HepG2 (cell line): Measurements from ENCODE around the gene CLHC1. TPM values are rescaled to one million over a fixed set of nuclear protein-coding genes. Genes with fewer than 3 reads are reported as not detected.

Experiments used
- ATAC-seq: fragments of 200-7000 bp; cut with Tn5 transposase; 3 replicates; pipeline ENCODE4 v1.9.1; 2020; ENCODE audit warnings: mild to moderate bottlenecking, moderate library complexity
- BruUV-seq: library from RNA; stranded (reverse); fragments of 400-500 nt; replicated peaks from 2 replicates; lab custom pipeline; 2021; lab: Mats Ljungman, UMichigan
- CTCF ChIA-PET: fragments of 300-600 bp; formaldehyde crosslinking; extraction: SDS; loops from one replicate; lab custom pipeline; 2021; ENCODE audit warnings: low total read pairs, inconsistent platforms, low intra/inter-chr PET ratio; lab: Yijun Ruan, JAX
- POLR2A ChIA-PET: fragments of 350-600 bp; sonication (Branson Sonifier 250); formaldehyde crosslinking; loops from one replicate; lab custom pipeline; 2020; ENCODE audit warnings: antibody characterized with exemption, inconsistent platforms; lab: Yijun Ruan, JAX
- DNase-seq: peaks from one replicate; pipeline ENCODE4 v3.0.0-alpha.2; 2015; ENCODE audit warnings: low spot score
- FAIRE-seq: peaks from 3 replicates; lab custom pipeline; 2011; peaks lifted over from hg19 to GRCh38; lab: Jason Lieb, UNC
- H2AFZ ChIP-seq: one replicate; pipeline ENCODE4 v1.6.1; 2011; ENCODE audit warnings: low read length, inconsistent platforms
- H3K27ac ChIP-seq: fragments of 300-600 bp; 3 replicates; pipeline ENCODE4 v1.8.0; 2011; ENCODE audit warnings: mixed run types, mild to moderate bottlenecking, mixed read lengths, low read length, inconsistent platforms; ENCODE audit not compliant: insufficient read depth; ENCODE audit errors: extremely low read length
- H3K27me3 ChIP-seq, 2 experiments: fragments of 200-600 bp in 1 of 2; 2 replicates in 1 of 2; 3 replicates in 1 of 2; pipeline versions ENCODE4 v1.6.0 to v1.8.0; 2011; ENCODE audit warnings: low read length in 2 of 2, mild to moderate bottlenecking in 2 of 2, moderate library complexity in 2 of 2, inconsistent platforms in 1 of 2; ENCODE audit not compliant: insufficient read depth in 2 of 2, control insufficient read depth in 1 of 2
- H3K36me3 ChIP-seq, 2 experiments: fragments of 200-600 bp in 1 of 2; replicated peaks in 1 of 2; 2 replicates in 1 of 2; 3 replicates in 1 of 2; pipeline versions ENCODE4 v1.5.1 to v1.8.0; 2011; ENCODE audit warnings: low read length in 2 of 2, inconsistent platforms in 1 of 2; ENCODE audit not compliant: insufficient read depth in 2 of 2, control insufficient read depth in 1 of 2
- H3K4me1 ChIP-seq: 2 replicates; pipeline ENCODE4 v1.5.1; 2012; ENCODE audit warnings: low read length, inconsistent platforms; ENCODE audit not compliant: insufficient read depth
- H3K4me2 ChIP-seq: 2 replicates; pipeline ENCODE4 v1.6.0; 2011; ENCODE audit warnings: low read depth, low read length, inconsistent platforms
- H3K4me3 ChIP-seq, 3 experiments: fragments of 200-600 bp in 1 of 3; sonication (generic), shearing (Covaris generic) in 1 of 3; replicated peaks in 1 of 3; 2 replicates each; pipeline ENCODE4 v1.5.1; 2011 to 2016; ENCODE audit warnings: low read length in 3 of 3, inconsistent platforms in 2 of 3, low read depth in 2 of 3, mild to moderate bottlenecking in 2 of 3, control low read depth in 1 of 3, mixed read lengths in 1 of 3; ENCODE audit not compliant: insufficient read depth in 1 of 3
- H3K79me2 ChIP-seq: one replicate; pipeline ENCODE4 v1.6.1; 2011; ENCODE audit warnings: low read length, inconsistent platforms; ENCODE audit not compliant: insufficient read depth
- H3K9ac ChIP-seq: 2 replicates; pipeline ENCODE4 v1.6.0; 2011; ENCODE audit warnings: mild to moderate bottlenecking, low read depth, low read length, inconsistent platforms; ENCODE audit not compliant: insufficient read depth
- H3K9me3 ChIP-seq: 2 replicates; pipeline ENCODE4 v1.5.1; 2012; ENCODE audit warnings: mild to moderate bottlenecking, low read length
- H4K20me1 ChIP-seq: 2 replicates; pipeline ENCODE4 v1.6.0; 2011; ENCODE audit warnings: inconsistent platforms, mild to moderate bottlenecking, low read length, moderate library complexity; ENCODE audit not compliant: insufficient read depth
- JARID2 ChIP-seq: sonication (generic); formaldehyde crosslinking; IDR thresholded peaks from 2 replicates; pipeline ENCODE4 v1.8.1; 2023; ENCODE audit warnings: missing genetic modification reagents, inconsistent platforms; ENCODE audit not compliant: insufficient replicate concordance
- NFRKB ChIP-seq: fragments of 450-650 bp; IDR thresholded peaks from 2 replicates; pipeline ENCODE4 v1.6.1; 2017
- PAX8 ChIP-seq: sonication (generic); formaldehyde crosslinking; IDR thresholded peaks from 2 replicates; pipeline ENCODE4 v1.8.0; 2022; ENCODE audit warnings: mild to moderate bottlenecking, missing genetic modification reagents, borderline replicate concordance
- PHF21A ChIP-seq: sonication (generic); formaldehyde crosslinking; IDR thresholded peaks from 2 replicates; pipeline ENCODE4 v1.5.0; 2020; ENCODE audit warnings: mild to moderate bottlenecking, missing genetic modification reagents
- RBAK ChIP-seq: sonication (generic); formaldehyde crosslinking; IDR thresholded peaks from 2 replicates; pipeline ENCODE4 v1.5.1; 2020; ENCODE audit warnings: mild to moderate bottlenecking, missing genetic modification reagents
- SAFB2 ChIP-seq: sonication (generic); formaldehyde crosslinking; IDR thresholded peaks from 2 replicates; pipeline ENCODE4 v1.5.1; 2020; ENCODE audit warnings: missing genetic modification reagents, low read depth, mild to moderate bottlenecking, borderline replicate concordance
- SP140L ChIP-seq: sonication (generic); formaldehyde crosslinking; IDR thresholded peaks from 2 replicates; pipeline ENCODE4 v1.4.0; 2020; ENCODE audit warnings: missing genetic modification reagents, borderline replicate concordance
- ZNF335 ChIP-seq: sonication (generic); formaldehyde crosslinking; IDR thresholded peaks from 2 replicates; pipeline ENCODE4 v1.4.0; 2020; ENCODE audit warnings: missing genetic modification reagents
- ZNF510 ChIP-seq: sonication (generic); formaldehyde crosslinking; IDR thresholded peaks from 2 replicates; pipeline ENCODE4 v1.4.0; 2020; ENCODE audit warnings: low read depth, mild to moderate bottlenecking, missing genetic modification reagents
- ZNF552 ChIP-seq: sonication (generic); formaldehyde crosslinking; IDR thresholded peaks from 2 replicates; pipeline ENCODE4 v1.9.0; 2022; ENCODE audit warnings: missing genetic modification reagents, mild to moderate bottlenecking, borderline replicate concordance
- ZNF678 ChIP-seq: sonication (generic); formaldehyde crosslinking; IDR thresholded peaks from 2 replicates; pipeline ENCODE4 v1.4.0; 2020; ENCODE audit warnings: mild to moderate bottlenecking, missing genetic modification reagents
- ZNF780A ChIP-seq: sonication (generic); formaldehyde crosslinking; IDR thresholded peaks from 2 replicates; pipeline ENCODE4 v1.8.0; 2022; ENCODE audit warnings: mild to moderate bottlenecking, missing genetic modification reagents, moderate library complexity
- WGBS: methylation state at CpG from one replicate; pipeline ENCODE4 v1.1.6; 2017; ENCODE audit warnings: low lambda C conversion rate; 5-methylcytosine and 5-hydroxymethylcytosine counted together
- in situ Hi-C: cut with HindIII; loops from 2 replicates; pipeline ENCODE4 v1.10.0; 2017; ENCODE audit warnings: low pct_unique_long_range_greater_than_20kb; ENCODE audit not compliant: extremely low pct_ligation_motif_present
- intact Hi-C: fragments of 100-400 bp; cut with micrococcal nuclease; formaldehyde crosslinking; loops from one replicate; pipeline ENCODE4 v1.10.0; 2022; ENCODE audit not compliant: unreplicated experiment
- polyA plus RNA-seq, 8 experiments: library from polyadenylated mRNA; depleted of rRNA in 3 of 8; stranded (reverse) in 7 of 8; unstranded in 1 of 8; fragments of >200 nt; fragmentation: Illumina TruSeq in 4 of 8; extraction: Trizol in 4 of 8; gene quantifications; 2 replicates each; pipeline versions ENCODE4 v1.2.1 to v1.2.3, GENCODE V29; 2011 to 2016; ENCODE audit warnings: low read depth in 4 of 8, missing spikeins in 1 of 8, mixed read lengths in 1 of 8; ENCODE audit not compliant: insufficient read depth in 1 of 8
- total RNA-seq, 5 experiments: library from RNA; depleted of rRNA; stranded (reverse); fragments of >200 nt; fragmentation: Illumina TruSeq; extraction: Trizol; gene quantifications; 2 replicates each; pipeline ENCODE4 v1.2.3, GENCODE V29; 2016; ENCODE audit warnings: low read depth in 1 of 5
- TF ChIP-seq, protein P1 (sequence below): sonication (generic); formaldehyde crosslinking; IDR thresholded peaks from 2 replicates; pipeline ENCODE4 v1.8.1; 2023; ENCODE audit warnings: missing genetic modification reagents, inconsistent platforms, borderline replicate concordance
- TF ChIP-seq, protein P2 (sequence below): sonication (generic); formaldehyde crosslinking; IDR thresholded peaks from 2 replicates; pipeline ENCODE4 v1.4.0; 2020; ENCODE audit warnings: low read depth, mild to moderate bottlenecking, missing genetic modification reagents
- TF ChIP-seq, protein P3 (sequence below): fragments of 450-650 bp; IDR thresholded peaks from 2 replicates; pipeline ENCODE4 v1.6.1; 2017
- TF ChIP-seq, protein P4 (sequence below): sonication (generic); formaldehyde crosslinking; IDR thresholded peaks from 2 replicates; pipeline ENCODE4 v1.4.0; 2020; ENCODE audit warnings: missing genetic modification reagents; ENCODE audit errors: not compliant biosample characterization

The CLHC1 gene
- total and polyA plus RNA-seq, 2 of the 13 experiments (the other 11 are each of a cell fraction or from before 2014, with no cell fraction given) = 9.8 to 12.6 TPM

- in situ Hi-C loops (no loop called here), intact Hi-C loops (no loop called here)
- Histone ChIP-seq H3K36me3 (peaks cover 9 to 73% of the 10 kb centered on the region in 2 experiments), H3K9ac (no peak overlapping the region), H3K4me2 (no peak overlapping the region), H3K27me3 (no peaks in the 10 kb centered on the region), H4K20me1 (no peaks in the 10 kb centered on the region), H3K4me3 (no peak overlapping the region), H3K4me1 (peaks cover 15% of the 10 kb centered on the region), H3K27ac (no peak overlapping the region), H3K9me3 (no peaks in the 10 kb centered on the region), H2AFZ (no peak overlapping the region), H3K79me2 (no peaks in the 10 kb centered on the region)
- no TSS peak for BruUV-seq
- ChIA-PET CTCF (no interaction called here), POLR2A (no interaction called here)
- FAIRE-seq (no peak), ATAC-seq (no peak), DNase-seq (no peak)
- 83% methylated on average over 5 of the region's 5 CpGs for WGBS
- TF ChIP-seq, protein P1, sequence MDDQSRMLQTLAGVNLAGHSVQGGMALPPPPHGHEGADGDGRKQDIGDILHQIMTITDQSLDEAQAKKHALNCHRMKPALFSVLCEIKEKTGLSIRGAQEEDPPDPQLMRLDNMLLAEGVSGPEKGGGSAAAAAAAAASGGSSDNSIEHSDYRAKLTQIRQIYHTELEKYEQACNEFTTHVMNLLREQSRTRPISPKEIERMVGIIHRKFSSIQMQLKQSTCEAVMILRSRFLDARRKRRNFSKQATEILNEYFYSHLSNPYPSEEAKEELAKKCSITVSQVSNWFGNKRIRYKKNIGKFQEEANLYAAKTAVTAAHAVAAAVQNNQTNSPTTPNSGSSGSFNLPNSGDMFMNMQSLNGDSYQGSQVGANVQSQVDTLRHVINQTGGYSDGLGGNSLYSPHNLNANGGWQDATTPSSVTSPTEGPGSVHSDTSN (CRISPR knock-in tag) = no peak
- no peak for TF ChIP-seq ZNF678
- TF ChIP-seq, protein P2, sequence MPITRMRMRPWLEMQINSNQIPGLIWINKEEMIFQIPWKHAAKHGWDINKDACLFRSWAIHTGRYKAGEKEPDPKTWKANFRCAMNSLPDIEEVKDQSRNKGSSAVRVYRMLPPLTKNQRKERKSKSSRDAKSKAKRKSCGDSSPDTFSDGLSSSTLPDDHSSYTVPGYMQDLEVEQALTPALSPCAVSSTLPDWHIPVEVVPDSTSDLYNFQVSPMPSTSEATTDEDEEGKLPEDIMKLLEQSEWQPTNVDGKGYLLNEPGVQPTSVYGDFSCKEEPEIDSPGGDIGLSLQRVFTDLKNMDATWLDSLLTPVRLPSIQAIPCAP (CRISPR knock-in tag) = no peak
- no peak for TF ChIP-seq ZNF335 (CRISPR knock-in tag)
- TF ChIP-seq SAFB2 = no peak
- TF ChIP-seq ZNF552 (CRISPR knock-in tag) = no peak
- TF ChIP-seq PAX8 (CRISPR knock-in tag) = no peak
- no peak for TF ChIP-seq RBAK (CRISPR knock-in tag)
- TF ChIP-seq NFRKB = no peak
- no peak for TF ChIP-seq ZNF510 (CRISPR knock-in tag)
- TF ChIP-seq, protein P3, sequence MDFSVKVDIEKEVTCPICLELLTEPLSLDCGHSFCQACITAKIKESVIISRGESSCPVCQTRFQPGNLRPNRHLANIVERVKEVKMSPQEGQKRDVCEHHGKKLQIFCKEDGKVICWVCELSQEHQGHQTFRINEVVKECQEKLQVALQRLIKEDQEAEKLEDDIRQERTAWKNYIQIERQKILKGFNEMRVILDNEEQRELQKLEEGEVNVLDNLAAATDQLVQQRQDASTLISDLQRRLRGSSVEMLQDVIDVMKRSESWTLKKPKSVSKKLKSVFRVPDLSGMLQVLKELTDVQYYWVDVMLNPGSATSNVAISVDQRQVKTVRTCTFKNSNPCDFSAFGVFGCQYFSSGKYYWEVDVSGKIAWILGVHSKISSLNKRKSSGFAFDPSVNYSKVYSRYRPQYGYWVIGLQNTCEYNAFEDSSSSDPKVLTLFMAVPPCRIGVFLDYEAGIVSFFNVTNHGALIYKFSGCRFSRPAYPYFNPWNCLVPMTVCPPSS = no peak
- no peak for TF ChIP-seq SP140L (CRISPR knock-in tag)
- no peak for TF ChIP-seq JARID2 (CRISPR knock-in tag)
- no peak for TF ChIP-seq PHF21A (CRISPR knock-in tag)
- TF ChIP-seq ZNF780A (CRISPR knock-in tag) = no peak
- TF ChIP-seq, protein P4, sequence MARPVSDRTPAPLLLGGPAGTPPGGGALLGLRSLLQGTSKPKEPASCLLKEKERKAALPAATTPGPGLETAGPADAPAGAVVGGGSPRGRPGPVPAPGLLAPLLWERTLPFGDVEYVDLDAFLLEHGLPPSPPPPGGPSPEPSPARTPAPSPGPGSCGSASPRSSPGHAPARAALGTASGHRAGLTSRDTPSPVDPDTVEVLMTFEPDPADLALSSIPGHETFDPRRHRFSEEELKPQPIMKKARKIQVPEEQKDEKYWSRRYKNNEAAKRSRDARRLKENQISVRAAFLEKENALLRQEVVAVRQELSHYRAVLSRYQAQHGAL = no peak
Measured at GRCh38 chr2:55247025-55247424, 14.9 kb upstream of the CLHC1 start.
